ENCODE measurements around the gene PDX1.

Gene PDX1

DNA sequence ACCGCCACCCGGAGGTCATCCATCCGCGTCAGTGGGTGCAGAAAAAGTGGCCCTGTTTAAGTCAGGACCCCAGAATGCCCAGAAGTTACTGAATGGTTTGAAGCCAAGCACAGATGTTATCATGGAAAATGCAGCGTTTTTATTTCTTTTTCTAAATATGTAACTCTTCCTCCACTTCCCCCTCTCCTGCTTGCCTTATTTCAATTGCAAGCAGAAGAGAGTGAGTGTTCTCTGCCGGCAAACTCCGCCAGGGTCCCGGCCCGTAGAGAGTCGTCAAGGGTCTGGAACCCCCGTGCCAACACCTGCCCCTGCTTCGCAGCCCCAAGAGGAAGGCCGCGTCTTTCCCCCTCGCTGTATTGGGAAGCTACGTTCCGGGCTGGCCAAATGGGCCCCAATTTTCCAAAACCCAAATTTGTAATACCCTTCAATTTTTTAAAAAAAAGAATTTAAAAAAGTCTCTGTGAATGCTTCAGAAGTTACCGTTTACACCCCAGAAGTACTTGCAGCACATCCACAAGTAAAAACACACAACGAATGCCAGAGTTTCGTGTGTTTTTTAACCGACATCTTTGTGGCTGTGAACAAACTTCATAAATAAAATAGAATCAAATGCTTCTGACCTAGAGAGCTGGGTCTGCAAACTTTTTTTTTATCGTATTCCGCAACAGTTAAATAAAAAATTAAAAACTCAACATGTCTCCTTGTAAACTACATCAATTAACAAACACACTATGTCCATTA, 712 bp upstream of the PDX1 start:
- H3K27ac ChIP-seq, result no peak overlapping the region
- TF ChIP-seq, protein P1, sequence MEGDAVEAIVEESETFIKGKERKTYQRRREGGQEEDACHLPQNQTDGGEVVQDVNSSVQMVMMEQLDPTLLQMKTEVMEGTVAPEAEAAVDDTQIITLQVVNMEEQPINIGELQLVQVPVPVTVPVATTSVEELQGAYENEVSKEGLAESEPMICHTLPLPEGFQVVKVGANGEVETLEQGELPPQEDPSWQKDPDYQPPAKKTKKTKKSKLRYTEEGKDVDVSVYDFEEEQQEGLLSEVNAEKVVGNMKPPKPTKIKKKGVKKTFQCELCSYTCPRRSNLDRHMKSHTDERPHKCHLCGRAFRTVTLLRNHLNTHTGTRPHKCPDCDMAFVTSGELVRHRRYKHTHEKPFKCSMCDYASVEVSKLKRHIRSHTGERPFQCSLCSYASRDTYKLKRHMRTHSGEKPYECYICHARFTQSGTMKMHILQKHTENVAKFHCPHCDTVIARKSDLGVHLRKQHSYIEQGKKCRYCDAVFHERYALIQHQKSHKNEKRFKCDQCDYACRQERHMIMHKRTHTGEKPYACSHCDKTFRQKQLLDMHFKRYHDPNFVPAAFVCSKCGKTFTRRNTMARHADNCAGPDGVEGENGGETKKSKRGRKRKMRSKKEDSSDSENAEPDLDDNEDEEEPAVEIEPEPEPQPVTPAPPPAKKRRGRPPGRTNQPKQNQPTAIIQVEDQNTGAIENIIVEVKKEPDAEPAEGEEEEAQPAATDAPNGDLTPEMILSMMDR (conservative IDR thresholded peaks at IDR 0.05), result no peak

GRCh38 chr13:27919659-27919933, 204 bp upstream of the PDX1 start:
- H3K27ac ChIP-seq, result no peak overlapping the region
- TF ChIP-seq, protein P1 (conservative IDR thresholded peaks at IDR 0.05), result no peak

DNA sequence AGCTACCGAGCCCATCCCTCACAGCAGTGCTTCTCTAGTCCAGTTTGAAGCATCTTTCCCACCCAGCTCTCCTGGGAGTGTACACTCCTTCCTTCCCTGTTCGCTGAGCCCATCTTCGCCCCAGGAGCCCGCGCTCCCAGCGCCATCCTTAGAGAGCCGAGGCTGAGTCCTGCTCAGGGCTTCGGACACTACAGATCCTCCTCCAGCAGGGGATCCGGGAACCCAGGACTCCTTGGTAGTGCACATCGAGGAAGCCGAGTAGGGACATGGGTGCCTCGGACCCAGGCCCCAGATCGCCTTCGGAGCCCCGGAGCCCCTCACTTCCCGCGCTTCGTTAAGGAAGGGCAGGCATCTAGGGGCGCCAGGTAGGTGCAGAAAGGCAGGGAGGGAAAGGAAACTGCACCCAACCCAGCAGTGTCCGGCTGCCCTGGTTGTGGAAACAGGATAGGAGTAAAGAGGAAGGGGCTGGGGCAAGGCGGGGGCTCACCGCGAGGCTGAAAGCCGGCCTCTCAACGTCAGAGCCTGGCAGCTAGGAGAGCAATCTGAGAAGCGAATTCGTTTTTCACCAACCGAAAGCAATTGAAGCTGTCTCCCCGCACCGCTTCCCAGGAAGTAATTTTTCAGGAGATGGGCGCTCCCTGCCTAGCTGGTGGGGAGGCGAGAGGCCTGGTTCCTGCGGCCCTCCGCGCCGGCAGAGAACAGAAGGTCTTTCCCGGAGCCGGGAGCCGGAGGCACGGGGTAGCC, 1.0 kb downstream of the PDX1 start:
- H3K27ac ChIP-seq, result peak overlapping the region; percentile 37
- TF ChIP-seq, protein P1 (conservative IDR thresholded peaks at IDR 0.05), result no peak

GRCh38 chr13:27921421-27921960, 1.7 kb downstream of the PDX1 start:
- TF ChIP-seq, protein P1 (conservative IDR thresholded peaks at IDR 0.05), result no peak
- H3K27ac ChIP-seq, result peak overlapping the region; percentile 37

- TF ChIP-seq, protein P1 (conservative IDR thresholded peaks at IDR 0.05), result no peak
- H3K27ac ChIP-seq, result no peak overlapping the region
Measured at GRCh38 chr13:27921961-27922882, 2.4 kb downstream of the PDX1 start.

GRCh38 chr13:27922883-27923612, 3.2 kb downstream of the PDX1 start:
- TF ChIP-seq, protein P1 (conservative IDR thresholded peaks at IDR 0.05), result no peak
- no peak overlapping the region for H3K27ac ChIP-seq
